HepG2 (cell line): ENCODE data around the gene RPL6. TPM values are rescaled to one million over a fixed set of nuclear protein-coding genes. Genes with fewer than 3 reads are reported as not detected.

Experiments used
- GABPB1 ChIP-seq: IDR thresholded peaks from 2 replicates; pipeline ENCODE4 v1.6.1; 2016; ENCODE audit warnings: mild to moderate bottlenecking, missing genetic modification reagents, moderate library complexity, missing compliant biosample characterization
- JARID2 ChIP-seq: sonication (generic); formaldehyde crosslinking; IDR thresholded peaks from 2 replicates; pipeline ENCODE4 v1.8.1; 2023; ENCODE audit warnings: missing genetic modification reagents, inconsistent platforms; ENCODE audit not compliant: insufficient replicate concordance
- KDM4B ChIP-seq: sonication (generic); formaldehyde crosslinking; IDR thresholded peaks from 2 replicates; pipeline ENCODE4 v1.4.0; 2020; ENCODE audit warnings: missing genetic modification reagents
- MEIS1 ChIP-seq: sonication (generic); formaldehyde crosslinking; IDR thresholded peaks from 2 replicates; pipeline ENCODE4 v1.9.0; 2021; ENCODE audit warnings: mild to moderate bottlenecking, missing genetic modification reagents, moderate library complexity, borderline replicate concordance
- NFKB2 ChIP-seq: sonication (generic); formaldehyde crosslinking; IDR thresholded peaks from 2 replicates; pipeline ENCODE4 v1.4.0; 2020; ENCODE audit warnings: missing genetic modification reagents, borderline replicate concordance
- NFKBIZ ChIP-seq: IDR thresholded peaks from 2 replicates; pipeline ENCODE4 v1.6.1; 2018; ENCODE audit warnings: missing genetic modification reagents, missing compliant biosample characterization
- PHB2 ChIP-seq: fragments of 450-650 bp; IDR thresholded peaks from 2 replicates; pipeline ENCODE4 v1.6.1; 2018; ENCODE audit not compliant: partially characterized antibody
- RAD51 ChIP-seq: fragments of 450-650 bp; IDR thresholded peaks from 2 replicates; pipeline ENCODE4 v1.6.1; 2016; ENCODE audit warnings: borderline replicate concordance
- SNAPC2 ChIP-seq: sonication (generic); formaldehyde crosslinking; IDR thresholded peaks from 2 replicates; pipeline ENCODE4 v1.8.1; 2022; ENCODE audit warnings: mild to moderate bottlenecking, missing genetic modification reagents
- ZFP36L1 ChIP-seq: sonication (generic); formaldehyde crosslinking; IDR thresholded peaks from 2 replicates; pipeline ENCODE4 v1.8.0; 2022; ENCODE audit warnings: mild to moderate bottlenecking, missing genetic modification reagents, moderate library complexity
- ZKSCAN8 ChIP-seq: IDR thresholded peaks from 2 replicates; pipeline ENCODE4 v1.6.1; 2016; ENCODE audit warnings: borderline replicate concordance, missing genetic modification reagents, missing compliant biosample characterization
- ZNF326 ChIP-seq: sonication (generic); formaldehyde crosslinking; IDR thresholded peaks from 2 replicates; pipeline ENCODE4 v1.4.0; 2020; ENCODE audit warnings: missing genetic modification reagents, borderline replicate concordance
- ZNF451 ChIP-seq: sonication (generic); formaldehyde crosslinking; IDR thresholded peaks from 2 replicates; pipeline ENCODE4 v1.5.0; 2020; ENCODE audit warnings: mild to moderate bottlenecking, missing genetic modification reagents
- ZNF460 ChIP-seq: sonication (generic); formaldehyde crosslinking; IDR thresholded peaks from 2 replicates; pipeline ENCODE4 v1.5.1; 2020; ENCODE audit warnings: missing genetic modification reagents, mild to moderate bottlenecking, borderline replicate concordance
- ZSCAN30 ChIP-seq: sonication (generic); formaldehyde crosslinking; IDR thresholded peaks from 2 replicates; pipeline ENCODE4 v1.5.0; 2020; ENCODE audit warnings: mild to moderate bottlenecking, missing genetic modification reagents
- polyA plus RNA-seq, 8 experiments: library from polyadenylated mRNA; depleted of rRNA in 3 of 8; stranded (reverse) in 7 of 8; unstranded in 1 of 8; fragments of >200 nt; fragmentation: Illumina TruSeq in 4 of 8; extraction: Trizol in 4 of 8; gene quantifications; 2 replicates each; pipeline versions ENCODE4 v1.2.1 to v1.2.3, GENCODE V29; 2011 to 2016; ENCODE audit warnings: low read depth in 4 of 8, missing spikeins in 1 of 8, mixed read lengths in 1 of 8; ENCODE audit not compliant: insufficient read depth in 1 of 8
- total RNA-seq, 5 experiments: library from RNA; depleted of rRNA; stranded (reverse); fragments of >200 nt; fragmentation: Illumina TruSeq; extraction: Trizol; gene quantifications; 2 replicates each; pipeline ENCODE4 v1.2.3, GENCODE V29; 2016; ENCODE audit warnings: low read depth in 1 of 5
- TF ChIP-seq, protein P1 (sequence below): sonication (generic); formaldehyde crosslinking; IDR thresholded peaks from 2 replicates; pipeline ENCODE4 v1.4.0; 2020; ENCODE audit warnings: missing genetic modification reagents
- TF ChIP-seq, protein P2 (sequence below): sonication (generic); formaldehyde crosslinking; conservative IDR thresholded peaks from 2 replicates; pipeline ENCODE4 v1.5.0; 2020; ENCODE audit warnings: missing genetic modification reagents
- TF ChIP-seq, protein P3 (sequence below): sonication (generic); formaldehyde crosslinking; IDR thresholded peaks from 2 replicates; pipeline ENCODE4 v1.4.0; 2020; ENCODE audit warnings: missing genetic modification reagents
- TF ChIP-seq, protein P4 (sequence below): sonication (generic); formaldehyde crosslinking; IDR thresholded peaks from 2 replicates; pipeline ENCODE4 v1.4.0; 2020; ENCODE audit warnings: missing genetic modification reagents

RPL6 gene
- total and polyA plus RNA-seq, 2 of the 13 experiments (the other 11 are each of a cell fraction or from before 2014, with no cell fraction given) = 1,551 to 1,719 TPM

DNA sequence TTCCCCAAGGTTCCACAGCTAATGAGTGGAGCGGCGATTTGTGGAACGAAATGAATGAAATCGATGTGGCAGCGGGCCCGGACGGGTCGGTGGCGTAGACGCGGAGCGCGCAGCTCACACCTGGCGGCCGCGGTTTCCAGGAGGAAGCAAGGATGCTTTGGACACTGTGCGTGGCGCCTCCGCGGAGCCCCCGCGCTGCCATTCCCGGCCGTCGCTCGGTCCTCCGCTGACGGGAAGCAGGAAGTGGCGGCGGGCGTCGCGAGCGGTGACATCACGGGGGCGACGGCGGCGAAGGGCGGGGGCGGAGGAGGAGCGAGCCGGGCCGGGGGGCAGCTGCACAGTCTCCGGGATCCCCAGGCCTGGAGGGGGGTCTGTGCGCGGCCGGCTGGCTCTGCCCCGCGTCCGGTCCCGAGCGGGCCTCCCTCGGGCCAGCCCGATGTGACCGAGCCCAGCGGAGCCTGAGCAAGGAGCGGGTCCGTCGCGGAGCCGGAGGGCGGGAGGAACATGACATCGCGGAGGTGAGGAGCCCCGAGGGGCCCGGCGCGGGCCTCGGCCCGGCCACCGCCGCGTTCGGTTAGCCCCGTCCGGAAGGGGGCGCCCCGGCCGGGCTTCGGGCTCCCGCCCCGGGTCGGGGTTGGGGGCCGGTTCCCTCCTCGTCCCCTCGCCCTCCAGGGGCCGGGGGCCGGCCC is 9.3 kb upstream of the RPL6 start, which contains the start of gene PTPN11 (continued):
- no peak for TF ChIP-seq ZSCAN30 (CRISPR knock-in tag)
- TF ChIP-seq KDM4B (CRISPR knock-in tag) = no peak; the same call in 1 of the 2 replicates
- TF ChIP-seq ZFP36L1 (CRISPR knock-in tag) = no peak
- TF ChIP-seq ZNF451 = peak; percentile 75; the same call in 1 of the 2 replicates
- TF ChIP-seq PHB2 = no peak
- TF ChIP-seq, protein P1, sequence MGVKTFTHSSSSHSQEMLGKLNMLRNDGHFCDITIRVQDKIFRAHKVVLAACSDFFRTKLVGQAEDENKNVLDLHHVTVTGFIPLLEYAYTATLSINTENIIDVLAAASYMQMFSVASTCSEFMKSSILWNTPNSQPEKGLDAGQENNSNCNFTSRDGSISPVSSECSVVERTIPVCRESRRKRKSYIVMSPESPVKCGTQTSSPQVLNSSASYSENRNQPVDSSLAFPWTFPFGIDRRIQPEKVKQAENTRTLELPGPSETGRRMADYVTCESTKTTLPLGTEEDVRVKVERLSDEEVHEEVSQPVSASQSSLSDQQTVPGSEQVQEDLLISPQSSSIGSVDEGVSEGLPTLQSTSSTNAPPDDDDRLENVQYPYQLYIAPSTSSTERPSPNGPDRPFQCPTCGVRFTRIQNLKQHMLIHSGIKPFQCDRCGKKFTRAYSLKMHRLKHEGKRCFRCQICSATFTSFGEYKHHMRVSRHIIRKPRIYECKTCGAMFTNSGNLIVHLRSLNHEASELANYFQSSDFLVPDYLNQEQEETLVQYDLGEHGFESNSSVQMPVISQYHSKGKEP (CRISPR knock-in tag) = 0 out of 2 replicates have a peak, but pooled peaks have one; percentile 56
- peak; percentile 79; the same call in 1 of the 2 replicates for TF ChIP-seq MEIS1 (CRISPR knock-in tag)
- no peak for TF ChIP-seq ZKSCAN8
- TF ChIP-seq NFKBIZ (CRISPR knock-in tag) = no peak
- TF ChIP-seq JARID2 (CRISPR knock-in tag) = no peak
- TF ChIP-seq, protein P2, sequence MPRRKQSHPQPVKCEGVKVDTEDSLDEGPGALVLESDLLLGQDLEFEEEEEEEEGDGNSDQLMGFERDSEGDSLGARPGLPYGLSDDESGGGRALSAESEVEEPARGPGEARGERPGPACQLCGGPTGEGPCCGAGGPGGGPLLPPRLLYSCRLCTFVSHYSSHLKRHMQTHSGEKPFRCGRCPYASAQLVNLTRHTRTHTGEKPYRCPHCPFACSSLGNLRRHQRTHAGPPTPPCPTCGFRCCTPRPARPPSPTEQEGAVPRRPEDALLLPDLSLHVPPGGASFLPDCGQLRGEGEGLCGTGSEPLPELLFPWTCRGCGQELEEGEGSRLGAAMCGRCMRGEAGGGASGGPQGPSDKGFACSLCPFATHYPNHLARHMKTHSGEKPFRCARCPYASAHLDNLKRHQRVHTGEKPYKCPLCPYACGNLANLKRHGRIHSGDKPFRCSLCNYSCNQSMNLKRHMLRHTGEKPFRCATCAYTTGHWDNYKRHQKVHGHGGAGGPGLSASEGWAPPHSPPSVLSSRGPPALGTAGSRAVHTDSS = no peak
- TF ChIP-seq GABPB1 (CRISPR knock-in tag) = peak; percentile 96
- TF ChIP-seq RAD51 = no peak
- no peak for TF ChIP-seq SNAPC2
- TF ChIP-seq, protein P3, sequence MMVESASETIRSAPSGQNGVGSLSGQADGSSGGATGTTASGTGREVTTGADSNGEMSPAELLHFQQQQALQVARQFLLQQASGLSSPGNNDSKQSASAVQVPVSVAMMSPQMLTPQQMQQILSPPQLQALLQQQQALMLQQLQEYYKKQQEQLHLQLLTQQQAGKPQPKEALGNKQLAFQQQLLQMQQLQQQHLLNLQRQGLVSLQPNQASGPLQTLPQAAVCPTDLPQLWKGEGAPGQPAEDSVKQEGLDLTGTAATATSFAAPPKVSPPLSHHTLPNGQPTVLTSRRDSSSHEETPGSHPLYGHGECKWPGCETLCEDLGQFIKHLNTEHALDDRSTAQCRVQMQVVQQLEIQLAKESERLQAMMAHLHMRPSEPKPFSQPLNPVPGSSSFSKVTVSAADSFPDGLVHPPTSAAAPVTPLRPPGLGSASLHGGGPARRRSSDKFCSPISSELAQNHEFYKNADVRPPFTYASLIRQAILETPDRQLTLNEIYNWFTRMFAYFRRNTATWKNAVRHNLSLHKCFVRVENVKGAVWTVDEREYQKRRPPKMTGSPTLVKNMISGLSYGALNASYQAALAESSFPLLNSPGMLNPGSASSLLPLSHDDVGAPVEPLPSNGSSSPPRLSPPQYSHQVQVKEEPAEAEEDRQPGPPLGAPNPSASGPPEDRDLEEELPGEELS (CRISPR knock-in tag) = peak; percentile 33; the same call in 1 of the 2 replicates
- no peak for TF ChIP-seq ZNF460 (CRISPR knock-in tag)
- TF ChIP-seq, protein P4, sequence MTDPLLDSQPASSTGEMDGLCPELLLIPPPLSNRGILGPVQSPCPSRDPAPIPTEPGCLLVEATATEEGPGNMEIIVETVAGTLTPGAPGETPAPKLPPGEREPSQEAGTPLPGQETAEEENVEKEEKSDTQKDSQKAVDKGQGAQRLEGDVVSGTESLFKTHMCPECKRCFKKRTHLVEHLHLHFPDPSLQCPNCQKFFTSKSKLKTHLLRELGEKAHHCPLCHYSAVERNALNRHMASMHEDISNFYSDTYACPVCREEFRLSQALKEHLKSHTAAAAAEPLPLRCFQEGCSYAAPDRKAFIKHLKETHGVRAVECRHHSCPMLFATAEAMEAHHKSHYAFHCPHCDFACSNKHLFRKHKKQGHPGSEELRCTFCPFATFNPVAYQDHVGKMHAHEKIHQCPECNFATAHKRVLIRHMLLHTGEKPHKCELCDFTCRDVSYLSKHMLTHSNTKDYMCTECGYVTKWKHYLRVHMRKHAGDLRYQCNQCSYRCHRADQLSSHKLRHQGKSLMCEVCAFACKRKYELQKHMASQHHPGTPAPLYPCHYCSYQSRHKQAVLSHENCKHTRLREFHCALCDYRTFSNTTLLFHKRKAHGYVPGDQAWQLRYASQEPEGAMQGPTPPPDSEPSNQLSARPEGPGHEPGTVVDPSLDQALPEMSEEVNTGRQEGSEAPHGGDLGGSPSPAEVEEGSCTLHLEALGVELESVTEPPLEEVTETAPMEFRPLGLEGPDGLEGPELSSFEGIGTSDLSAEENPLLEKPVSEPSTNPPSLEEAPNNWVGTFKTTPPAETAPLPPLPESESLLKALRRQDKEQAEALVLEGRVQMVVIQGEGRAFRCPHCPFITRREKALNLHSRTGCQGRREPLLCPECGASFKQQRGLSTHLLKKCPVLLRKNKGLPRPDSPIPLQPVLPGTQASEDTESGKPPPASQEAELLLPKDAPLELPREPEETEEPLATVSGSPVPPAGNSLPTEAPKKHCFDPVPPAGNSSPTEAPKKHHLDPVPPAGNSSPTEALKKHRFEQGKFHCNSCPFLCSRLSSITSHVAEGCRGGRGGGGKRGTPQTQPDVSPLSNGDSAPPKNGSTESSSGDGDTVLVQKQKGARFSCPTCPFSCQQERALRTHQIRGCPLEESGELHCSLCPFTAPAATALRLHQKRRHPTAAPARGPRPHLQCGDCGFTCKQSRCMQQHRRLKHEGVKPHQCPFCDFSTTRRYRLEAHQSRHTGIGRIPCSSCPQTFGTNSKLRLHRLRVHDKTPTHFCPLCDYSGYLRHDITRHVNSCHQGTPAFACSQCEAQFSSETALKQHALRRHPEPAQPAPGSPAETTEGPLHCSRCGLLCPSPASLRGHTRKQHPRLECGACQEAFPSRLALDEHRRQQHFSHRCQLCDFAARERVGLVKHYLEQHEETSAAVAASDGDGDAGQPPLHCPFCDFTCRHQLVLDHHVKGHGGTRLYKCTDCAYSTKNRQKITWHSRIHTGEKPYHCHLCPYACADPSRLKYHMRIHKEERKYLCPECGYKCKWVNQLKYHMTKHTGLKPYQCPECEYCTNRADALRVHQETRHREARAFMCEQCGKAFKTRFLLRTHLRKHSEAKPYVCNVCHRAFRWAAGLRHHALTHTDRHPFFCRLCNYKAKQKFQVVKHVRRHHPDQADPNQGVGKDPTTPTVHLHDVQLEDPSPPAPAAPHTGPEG = no peak; the same call in 1 of the 2 replicates
- TF ChIP-seq ZNF326 (CRISPR knock-in tag) = no peak
- peak; percentile 84 for TF ChIP-seq NFKB2 (CRISPR knock-in tag)
